Stimulated activated CD8-positive, alpha-beta memory T cell treated with anti-CD3 and anti-CD28 coated beads, Interleukin-12 subunit alpha, Interleukin-12 subunit beta, amount 100 ng/mL, for 24 hours (primary cell): ENCODE results near the gene COL16A1.
"Not testable (repeated sequence)": the region's sequence is repeated elsewhere in the genome, so short reads cannot be mapped to it uniquely, and the experiment has no call there.

Experiments used
- DNase-seq: peaks from one replicate; pipeline ENCODE4 v3.0.0-alpha.2; 2020; ENCODE audit errors: extremely low read depth

Gene COL16A1

DNA sequence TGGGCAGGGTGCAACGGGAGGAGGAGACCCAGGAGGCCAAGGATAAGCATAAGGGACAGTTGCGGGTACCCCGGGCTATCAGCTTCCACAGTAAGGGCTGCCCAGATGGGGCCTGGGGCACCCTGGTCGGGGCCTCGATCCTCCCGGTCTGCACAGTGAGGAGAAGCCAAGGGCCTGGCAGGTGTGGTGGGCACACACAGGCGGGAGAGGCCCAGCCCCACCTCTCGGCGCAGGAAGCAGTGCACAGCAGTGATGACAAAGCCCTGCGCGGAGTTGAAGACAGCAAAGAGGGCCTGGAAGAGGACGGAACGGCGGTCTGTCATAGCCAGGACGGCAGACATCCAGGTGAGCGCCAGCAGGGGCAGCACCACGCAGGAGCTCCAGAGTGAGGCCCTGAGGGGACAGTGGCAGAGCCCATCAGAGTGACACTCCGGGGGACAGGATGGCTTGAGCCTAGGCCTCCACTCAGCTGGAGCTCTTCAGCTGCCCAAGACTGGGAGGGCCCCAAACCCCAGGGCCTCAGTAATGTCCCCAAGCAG, 29.0 kb upstream of the COL16A1 start:
- no peak for DNase-seq

- no peak for DNase-seq
Observed at GRCh38 chr1:31732343-31732742, 28.5 kb upstream of the COL16A1 start.

DNA sequence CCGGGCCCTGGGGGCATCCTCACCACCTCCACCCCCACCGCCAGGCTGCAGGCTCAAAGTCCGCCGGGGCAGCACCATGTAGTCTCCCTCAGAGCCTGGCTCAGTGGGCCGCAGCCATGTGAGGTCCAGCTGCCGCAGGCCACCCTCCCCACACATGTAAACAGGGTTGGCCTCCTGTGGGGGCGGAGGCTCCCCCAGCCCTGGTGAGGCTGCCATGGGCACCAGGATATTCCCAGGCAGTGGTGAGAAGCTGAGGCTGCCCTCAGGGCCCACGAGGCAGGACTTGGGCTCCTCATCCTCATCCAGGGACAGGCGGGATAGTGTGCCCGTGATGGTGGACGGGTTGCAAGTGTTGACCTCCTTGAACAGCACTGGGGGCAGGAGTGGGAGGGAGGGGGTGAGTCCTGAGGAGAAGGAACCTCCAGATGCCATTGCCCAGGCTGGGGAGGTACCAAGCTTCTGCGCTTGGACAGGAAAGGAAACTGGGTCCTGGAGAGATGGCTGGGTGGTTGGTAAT, 27.3 kb upstream of the COL16A1 start:
- no peak for DNase-seq

DNA sequence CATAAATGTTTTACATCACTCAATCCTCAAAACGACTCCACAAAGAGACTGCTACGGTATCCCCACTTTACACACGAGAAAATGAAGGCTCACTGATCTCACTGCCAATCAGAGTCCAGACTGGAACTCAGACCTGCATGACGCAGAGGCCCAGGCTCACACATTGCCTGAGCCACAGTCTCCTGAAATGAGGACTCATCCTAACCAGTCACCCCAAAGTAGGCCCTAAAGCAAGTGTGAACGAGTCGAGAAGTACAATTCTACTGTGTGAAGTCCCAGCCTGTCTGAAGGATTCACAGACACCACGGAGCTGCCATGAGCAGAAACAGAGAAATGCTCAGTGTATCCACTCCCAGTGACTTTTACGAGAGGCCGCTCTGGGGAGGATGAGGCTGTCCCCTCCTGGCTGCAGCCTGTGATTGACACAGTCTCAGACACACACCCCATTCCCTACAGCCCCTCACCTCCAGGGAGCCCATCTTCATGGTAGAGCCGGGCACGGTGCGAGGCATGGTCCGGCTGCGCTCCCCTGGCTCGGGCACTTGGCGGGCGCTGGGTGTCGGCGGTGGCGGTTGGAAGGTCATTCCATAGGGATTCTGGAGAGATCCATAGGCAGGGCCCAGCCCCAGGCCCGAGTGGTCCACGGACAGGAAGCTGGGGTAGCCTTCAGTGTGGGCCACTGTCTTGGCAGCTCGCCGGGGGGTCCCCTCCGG, 26.7 kb upstream of the COL16A1 start:
- no peak for DNase-seq

GRCh38 chr1:31727849-31728248, 24.0 kb upstream of the COL16A1 start:
- DNase-seq = no peak

GRCh38 chr1:31727195-31727594, 23.4 kb upstream of the COL16A1 start:
- no peak for DNase-seq

- DNase-seq = no peak
Observed at GRCh38 chr1:31726715-31727114, 22.9 kb upstream of the COL16A1 start.

DNA sequence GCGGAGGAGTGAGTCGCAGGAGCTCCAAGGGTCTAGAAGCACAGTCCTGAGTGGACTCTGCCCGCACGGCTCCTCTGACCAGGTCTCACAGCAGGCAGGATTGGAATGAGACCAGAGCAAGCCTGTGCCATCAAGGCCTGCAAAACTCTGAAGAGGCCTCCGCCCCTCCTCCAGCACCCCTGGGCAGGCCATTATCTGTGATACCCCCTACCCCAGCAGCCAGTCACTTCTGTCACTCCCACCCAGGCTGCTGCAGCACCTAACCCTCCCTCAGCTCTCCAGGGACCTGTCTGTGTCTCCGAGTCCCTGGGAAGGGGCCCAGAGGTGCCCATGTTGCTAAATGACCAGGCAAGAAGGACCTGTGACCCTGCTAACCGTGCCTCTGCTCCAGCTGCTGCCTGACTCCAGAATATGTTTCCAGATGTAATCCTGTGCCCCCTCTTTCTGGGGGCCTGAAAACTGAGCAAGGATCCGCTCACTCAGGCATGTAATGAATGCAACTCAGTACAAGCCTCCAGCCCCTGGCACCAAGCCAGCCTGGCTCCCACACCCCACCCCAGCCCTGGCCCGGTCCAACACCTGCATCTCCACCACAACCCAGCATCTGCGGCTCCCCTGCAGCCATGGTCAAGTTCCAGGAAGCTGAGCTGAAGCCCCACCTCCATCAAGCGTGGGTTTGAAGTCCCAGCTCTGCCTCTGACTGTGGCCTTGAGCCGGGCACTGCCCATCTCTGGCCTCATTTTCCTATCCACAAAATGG, 22.1 kb upstream of the COL16A1 start:
- no peak for DNase-seq

GRCh38 chr1:31725134-31725533, 21.3 kb upstream of the COL16A1 start:
- DNase-seq = no peak

DNA sequence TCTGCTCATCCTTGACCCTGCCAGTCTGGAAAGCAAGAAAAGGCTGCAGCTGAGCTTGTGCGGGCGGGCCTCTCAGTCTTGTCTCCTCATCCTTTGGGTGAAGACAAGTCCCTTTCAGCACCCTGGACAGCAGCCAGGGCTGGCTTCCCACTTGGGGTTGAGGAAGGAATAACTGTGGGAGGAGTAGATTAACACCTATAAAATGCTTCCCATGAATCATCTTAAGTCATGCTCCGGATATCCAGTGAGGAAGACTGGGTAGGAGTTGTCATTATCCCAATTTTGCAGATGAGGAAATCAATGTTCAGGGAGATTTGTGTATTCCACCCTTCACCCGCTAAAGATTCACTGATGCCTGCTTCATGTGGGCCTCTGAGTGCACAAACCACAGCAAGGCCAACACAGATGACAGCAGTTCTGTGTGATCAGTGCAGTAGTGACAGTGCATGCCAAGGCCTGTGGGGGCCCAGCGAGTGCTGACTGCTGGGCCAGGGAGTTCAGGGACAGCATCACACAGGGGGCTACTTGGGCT, 20.1 kb upstream of the COL16A1 start:
- DNase-seq = no peak

DNA sequence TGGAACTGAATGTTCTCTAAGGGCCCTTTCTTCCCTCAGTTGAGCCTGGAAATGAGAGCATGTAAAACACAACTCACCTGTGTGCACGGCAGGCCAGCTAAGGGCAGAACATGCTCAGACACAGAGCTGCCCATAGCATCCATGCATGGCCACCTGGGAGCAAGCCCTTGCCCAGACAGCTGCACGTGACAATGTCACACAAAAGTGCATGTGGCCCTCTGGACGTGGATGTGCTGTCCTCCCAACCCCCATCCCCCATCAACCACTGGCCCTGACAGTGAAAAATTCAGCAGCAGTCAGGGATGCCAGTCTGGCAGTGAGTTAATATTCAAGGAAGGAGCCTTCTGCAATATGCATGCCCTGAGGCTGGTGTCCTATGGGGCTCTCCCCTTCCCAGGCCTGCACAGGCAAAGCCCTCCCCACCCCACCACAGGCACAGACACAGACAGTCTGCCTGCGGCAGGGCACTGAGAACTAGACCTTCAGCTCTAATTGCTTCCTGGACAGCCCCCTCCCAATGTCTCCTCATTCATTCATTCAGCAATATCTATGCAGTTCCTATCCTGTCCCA, 14.6 kb upstream of the COL16A1 start:
- DNase-seq = no peak

- DNase-seq = no peak
Observed at GRCh38 chr1:31717341-31717740, 13.5 kb upstream of the COL16A1 start.

DNA sequence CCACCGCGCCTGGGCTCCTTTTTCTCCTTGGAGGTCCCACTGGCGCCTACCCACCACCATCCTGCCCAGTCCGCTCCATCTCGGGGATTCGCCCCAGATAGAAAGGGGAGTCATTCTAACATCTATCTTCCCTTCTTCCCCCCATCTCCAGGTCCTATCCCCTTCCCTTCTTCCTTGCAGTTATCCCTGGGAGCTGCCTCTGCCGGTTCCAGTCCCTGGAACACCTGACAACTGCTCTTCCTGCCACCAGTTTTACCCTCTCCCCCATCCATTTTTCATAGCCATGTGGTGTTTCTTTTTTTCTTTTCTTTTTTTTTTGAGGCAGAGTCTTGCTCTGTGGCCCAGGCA, 12.0 kb upstream of the COL16A1 start:
- no peak for DNase-seq

- no peak for DNase-seq
Observed at GRCh38 chr1:31715087-31715872, 11.5 kb upstream of the COL16A1 start.

DNA sequence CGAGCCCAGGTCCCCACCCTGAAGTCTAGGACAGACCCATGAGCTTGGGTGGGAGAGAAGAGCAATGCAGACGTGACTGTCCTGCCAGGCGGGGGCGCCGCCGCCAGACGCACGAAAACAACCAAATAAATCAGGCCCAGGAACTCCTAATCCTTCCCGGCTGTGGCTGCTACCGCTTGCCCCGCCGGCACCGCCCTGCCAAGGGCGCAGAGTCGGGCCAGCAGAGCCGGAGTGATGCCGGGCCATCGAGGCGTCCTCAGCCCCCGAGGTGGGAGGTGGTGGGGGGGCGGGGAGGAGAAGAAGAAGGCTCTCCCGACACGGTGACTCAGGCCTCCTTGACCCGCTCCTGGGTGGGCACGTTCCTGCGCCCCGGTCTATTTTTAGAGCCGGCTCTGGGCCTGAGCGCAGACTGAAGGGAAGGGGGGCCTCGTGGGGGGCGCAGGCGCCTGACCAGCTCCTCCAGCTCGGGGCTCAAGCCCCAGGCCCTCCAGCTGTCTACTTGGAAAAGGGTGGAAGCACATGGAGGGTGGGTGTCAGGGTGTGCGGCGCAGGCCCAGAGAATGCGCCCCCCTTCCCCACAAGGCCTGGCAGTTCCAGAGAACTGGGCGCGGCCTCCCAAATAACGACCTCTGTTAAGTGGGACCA, 10.7 kb upstream of the COL16A1 start:
- no peak for DNase-seq

DNA sequence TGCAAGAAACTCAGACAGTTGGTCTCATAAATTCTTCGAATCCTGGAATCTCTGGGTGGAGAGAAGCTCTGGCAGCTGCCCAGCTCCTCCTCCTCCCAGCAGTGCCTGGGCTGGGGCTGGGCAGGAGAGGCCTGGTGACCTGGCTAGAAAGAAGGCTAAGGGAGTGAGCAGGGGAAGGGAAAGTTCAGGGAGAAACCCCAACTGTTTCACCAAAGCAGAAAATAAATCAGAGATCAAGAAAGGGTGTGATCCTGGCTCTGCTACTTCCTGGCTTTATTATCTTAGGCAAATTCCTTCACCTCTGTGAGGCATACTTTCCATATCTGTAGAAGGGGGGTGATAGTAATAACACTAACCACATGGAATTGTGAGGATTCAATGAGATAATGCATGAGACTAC, 8.8 kb upstream of the COL16A1 start:
- no peak for DNase-seq

DNA sequence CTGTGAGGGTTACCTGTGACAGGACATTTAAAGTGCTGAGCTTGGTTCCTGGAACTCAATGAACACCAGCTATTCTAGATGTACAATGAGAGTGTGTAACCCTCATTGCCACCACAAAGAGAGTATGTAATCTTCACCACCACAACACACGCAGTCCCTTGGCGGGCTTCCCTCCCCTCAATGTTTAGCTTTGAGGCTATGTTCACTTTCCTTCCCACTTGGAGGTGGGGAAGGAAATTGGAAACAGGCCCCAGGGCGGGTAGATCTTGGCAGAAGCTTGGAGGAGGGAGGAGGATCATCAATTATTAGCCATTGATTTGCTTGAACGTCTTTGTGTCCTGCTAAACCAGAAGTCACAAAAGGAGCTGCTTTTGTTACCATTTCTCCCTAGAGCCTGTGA, 8.3 kb upstream of the COL16A1 start:
- DNase-seq = no peak

- DNase-seq = no peak
Observed at GRCh38 chr1:31708324-31708723, 4.5 kb upstream of the COL16A1 start.

GRCh38 chr1:31707711-31708110, 3.9 kb upstream of the COL16A1 start:
- DNase-seq = no peak

DNA sequence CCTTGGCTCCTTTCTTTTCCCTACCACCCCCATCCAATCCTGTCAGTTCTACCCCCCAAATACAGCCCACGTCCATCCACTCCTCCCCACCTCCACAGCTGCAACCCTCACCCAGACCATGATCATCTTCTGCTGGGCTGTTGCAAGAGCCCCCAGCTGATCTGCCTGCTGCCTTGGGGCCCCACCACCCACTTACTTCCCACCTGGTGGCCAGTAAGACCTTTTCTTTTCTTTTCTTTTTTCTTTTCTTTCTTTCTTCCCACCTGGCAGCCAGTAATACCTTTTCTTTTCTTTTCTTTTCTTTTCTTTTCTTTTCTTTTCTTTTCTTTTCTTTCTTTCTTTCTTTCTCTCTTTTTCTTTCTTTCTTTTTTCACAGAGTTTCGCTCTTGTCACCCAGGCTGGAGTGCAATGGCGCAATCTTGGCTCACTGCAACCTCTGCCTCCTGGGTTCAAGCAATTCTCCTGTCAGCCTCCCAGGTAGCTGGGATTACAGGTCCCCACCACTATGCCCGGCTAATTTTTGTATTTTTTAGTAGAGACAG, 3.3 kb upstream of the COL16A1 start:
- not testable (repeated sequence) for DNase-seq
